GM12865 (cell line): ENCODE data around the gene PRCD.

Experiments
- DNase-seq: peaks from one replicate; pipeline ENCODE4 v3.0.0; 2010; ENCODE audit warnings: low read depth
- H3K4me3 ChIP-seq: 2 replicates; pipeline ENCODE4 v1.5.1; 2011; ENCODE audit warnings: mild to moderate bottlenecking, low read depth, low read length, control low read depth
- TF ChIP-seq, protein P1 (sequence below): IDR thresholded peaks from 2 replicates; pipeline ENCODE4 v1.5.1; 2011; ENCODE audit warnings: low read length, control low read depth, low read depth, inconsistent platforms; ENCODE audit not compliant: insufficient read depth; ENCODE audit errors: missing control alignments

Gene PRCD

DNA sequence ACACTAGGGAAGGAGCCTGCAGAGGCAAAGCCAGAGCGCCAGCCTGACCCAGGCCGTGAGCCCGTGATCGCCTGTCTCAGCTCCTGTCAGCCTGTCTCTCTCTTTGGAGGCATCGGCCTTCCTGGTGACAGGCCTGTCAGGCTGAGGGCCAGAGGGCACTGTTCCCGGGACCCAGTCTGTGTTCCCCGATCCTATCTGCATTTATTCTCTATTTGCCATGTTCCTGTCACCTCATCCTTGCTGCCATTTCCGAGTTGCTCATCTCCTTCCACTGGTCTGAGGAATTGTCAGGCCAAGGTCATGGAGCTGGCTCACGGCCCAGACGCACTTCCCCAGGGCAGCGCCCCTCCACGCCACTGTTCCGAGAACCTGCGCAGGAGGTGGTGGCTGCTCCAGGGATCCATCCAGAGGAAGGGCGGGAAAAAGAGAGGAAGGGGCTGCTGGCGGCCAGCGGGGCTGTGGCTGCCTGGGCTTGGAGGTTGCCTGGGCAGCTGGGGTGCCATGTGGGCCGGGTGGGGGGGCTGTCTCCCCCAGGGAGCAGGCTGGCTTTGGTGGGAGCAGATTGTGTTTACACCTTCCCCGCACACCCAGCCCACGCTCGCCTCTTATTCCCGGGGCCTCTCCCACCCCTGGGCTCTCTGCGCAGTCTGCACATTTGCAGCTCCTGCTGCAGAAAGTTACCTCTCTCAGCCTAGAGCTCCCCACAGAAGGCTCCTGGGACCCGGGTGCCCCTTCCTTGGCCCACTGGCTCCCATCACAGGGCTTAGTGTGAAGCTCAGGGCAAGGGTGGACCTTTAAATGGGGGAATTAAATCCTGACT, 4.9 kb downstream of the PRCD start:
- DNase-seq = no peak
- H3K4me3 ChIP-seq = no peak overlapping the region
- TF ChIP-seq, protein P1, sequence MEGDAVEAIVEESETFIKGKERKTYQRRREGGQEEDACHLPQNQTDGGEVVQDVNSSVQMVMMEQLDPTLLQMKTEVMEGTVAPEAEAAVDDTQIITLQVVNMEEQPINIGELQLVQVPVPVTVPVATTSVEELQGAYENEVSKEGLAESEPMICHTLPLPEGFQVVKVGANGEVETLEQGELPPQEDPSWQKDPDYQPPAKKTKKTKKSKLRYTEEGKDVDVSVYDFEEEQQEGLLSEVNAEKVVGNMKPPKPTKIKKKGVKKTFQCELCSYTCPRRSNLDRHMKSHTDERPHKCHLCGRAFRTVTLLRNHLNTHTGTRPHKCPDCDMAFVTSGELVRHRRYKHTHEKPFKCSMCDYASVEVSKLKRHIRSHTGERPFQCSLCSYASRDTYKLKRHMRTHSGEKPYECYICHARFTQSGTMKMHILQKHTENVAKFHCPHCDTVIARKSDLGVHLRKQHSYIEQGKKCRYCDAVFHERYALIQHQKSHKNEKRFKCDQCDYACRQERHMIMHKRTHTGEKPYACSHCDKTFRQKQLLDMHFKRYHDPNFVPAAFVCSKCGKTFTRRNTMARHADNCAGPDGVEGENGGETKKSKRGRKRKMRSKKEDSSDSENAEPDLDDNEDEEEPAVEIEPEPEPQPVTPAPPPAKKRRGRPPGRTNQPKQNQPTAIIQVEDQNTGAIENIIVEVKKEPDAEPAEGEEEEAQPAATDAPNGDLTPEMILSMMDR = no peak

DNA sequence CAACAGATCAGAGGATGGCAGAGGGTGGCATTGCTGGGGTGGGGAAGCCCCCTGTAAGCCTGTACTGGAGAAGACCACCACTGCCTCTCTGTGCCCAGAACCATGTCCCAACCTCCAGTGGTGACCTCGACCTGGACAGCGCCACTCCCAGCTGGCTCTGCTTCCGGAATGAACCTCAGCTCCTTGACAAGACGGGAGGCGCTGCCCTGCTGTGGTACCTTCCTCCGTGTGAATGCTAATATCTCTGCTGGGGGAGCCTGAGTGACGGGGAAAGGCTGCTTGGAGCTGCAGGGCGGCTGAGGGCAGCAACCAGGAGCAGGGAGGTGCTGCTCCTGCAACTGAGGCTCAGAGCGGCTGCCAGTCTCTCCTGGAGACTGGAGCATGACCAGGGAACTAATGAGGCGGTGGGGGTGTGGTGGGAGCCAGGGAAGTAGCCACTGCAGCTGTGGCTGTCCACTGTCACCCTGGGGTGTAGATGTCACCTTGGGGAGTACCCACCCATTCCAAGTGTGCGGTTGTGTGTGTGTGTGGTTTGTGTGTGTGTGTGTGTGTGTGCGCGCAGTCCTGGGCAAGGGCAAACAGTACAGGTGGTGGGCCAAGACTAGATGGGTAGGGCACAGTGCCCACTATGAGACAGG, 6.2 kb downstream of the PRCD start:
- H3K4me3 ChIP-seq = no peak overlapping the region
- TF ChIP-seq, protein P1 = no peak
- DNase-seq = no peak

DNA sequence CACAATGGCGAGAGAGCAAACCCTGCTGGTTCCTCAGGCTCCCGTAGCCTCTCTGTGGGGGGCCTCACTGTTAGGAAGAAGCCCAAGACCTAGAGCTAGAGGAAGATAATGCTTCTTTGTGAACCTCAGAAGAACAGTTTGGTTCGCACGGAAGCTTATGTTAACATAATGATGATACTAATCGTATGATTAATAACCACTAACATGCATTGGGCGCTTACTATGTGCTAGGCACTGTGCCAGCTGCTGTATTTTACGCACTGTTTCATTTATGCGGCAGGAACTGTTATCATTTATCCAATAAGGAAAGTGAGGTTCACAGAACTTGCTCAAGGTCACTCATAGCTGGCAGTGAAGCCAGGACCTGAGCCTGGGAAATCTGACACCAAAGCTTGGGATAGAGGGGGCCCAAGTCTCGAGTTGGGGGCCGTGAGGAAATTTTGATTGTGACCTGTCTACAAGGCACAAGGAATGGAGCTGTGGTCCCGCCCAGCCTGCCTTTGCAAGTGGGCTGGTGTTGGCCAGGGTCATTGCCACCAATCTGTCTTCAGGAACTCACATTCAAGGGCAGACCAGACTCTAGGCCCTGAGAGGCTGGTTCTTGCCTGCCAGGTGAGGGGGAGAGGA, 6.8 kb downstream of the PRCD start:
- TF ChIP-seq, protein P1 = no peak
- no peak overlapping the region for H3K4me3 ChIP-seq
- no peak for DNase-seq

DNA sequence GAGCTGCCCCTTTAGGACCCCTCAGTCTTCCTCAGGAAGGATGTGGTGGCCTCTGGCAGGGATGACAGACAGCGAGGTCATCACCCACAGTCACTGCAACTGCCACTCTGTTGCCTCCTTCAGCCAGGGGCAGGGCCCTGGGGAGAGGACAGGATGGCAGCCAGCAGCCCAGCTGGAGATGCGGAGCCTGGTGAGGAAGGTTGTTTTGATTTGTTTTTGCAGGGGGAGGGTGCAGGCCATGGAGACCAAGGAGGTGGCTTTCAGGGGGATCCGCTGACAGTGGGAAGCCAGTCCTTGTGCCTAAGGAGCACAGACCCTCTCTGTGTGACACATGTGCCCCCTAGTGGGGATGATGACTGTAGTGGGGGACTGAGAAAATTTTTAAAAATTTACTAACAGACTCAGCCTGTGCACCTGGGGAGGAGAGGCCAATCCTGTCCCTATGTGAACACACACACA, 7.4 kb downstream of the PRCD start:
- TF ChIP-seq, protein P1 = peak; percentile 73
- peak; percentile 70 for DNase-seq

DNA sequence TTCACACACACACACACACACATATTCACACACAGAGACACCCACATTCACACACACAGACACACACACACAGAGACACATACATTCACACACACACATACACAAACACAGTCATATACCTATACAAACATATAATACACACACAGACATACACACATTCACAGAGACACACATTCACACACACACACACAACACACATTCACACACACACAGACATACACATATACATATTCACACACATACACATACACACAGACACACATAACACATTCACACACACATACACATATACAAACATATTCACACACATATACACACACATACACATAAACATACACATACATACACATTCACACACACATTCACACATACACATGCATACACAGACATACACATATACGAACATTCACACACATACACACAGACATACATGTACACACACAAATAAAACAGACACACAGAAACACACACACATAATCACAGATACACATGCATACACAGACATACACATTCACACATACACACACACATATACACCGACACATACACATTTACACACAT, 7.9 kb downstream of the PRCD start:
- TF ChIP-seq, protein P1 = no peak
- no peak overlapping the region for H3K4me3 ChIP-seq
- DNase-seq = no peak

More for the DNA sequence above, 7.4 kb downstream of the PRCD start:
- no peak overlapping the region for H3K4me3 ChIP-seq

DNA sequence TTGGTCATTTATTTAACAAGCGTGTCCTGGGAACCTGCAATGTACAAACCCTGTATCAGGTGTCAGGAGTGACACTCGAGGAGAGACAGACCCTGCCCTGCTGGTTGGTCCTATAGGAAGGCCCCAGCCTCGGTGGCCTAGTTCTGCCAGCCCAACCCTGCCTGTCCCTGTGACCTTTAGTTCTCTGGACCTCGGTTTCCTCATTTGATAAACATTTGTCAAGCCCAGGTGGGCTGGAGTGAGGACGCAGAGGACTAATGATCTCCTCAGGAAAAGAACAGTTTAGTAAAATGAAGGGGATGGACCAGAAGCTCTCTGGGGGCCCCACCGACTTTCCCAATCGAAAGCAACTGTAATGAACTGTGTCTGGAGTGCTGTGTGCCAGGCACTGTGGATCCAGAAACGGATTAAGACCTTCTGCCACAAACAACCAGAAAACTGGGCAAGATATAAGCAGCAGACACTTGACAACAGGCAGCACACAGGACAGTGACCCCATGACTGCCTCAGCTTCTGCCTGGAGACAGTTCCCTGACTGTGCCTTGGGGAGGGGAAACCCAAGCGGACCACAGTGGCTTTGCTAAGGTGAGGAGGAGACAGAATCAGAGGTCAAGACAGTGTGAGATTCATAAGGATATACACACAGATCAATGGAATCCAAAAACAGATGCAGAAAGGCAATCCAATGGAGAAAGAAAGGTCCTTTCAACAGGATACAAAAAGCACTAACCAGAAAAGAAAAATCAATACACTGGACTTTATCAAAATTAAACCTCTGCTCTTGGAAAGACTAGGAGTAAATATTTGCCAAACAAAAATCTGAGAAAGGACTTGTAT, 8.8 kb downstream of the PRCD start:
- no peak overlapping the region for H3K4me3 ChIP-seq
- TF ChIP-seq, protein P1 = no peak
- no peak for DNase-seq
